Spleen (tissue), 11 donors: ENCODE measurements around the gene PODXL2. TPM values are rescaled to one million over a fixed set of nuclear protein-coding genes. Genes with fewer than 3 reads are reported as not detected.
A peak's percentile ranks its signal among the peaks of the same experiment; 100 is the strongest.

Experiments used
- DNase-seq: peaks from one replicate; pipeline ENCODE4 v3.0.0-alpha.2; 2020
- H3K27ac ChIP-seq, 8 donors: fragments of 200-600 bp; sonication (generic) in 7 of 8; 1 replicate in 4 of 8; 2 replicates in 4 of 8; pipeline versions ENCODE4 v1.5.0 to v1.8.0; 2016 to 2021; ENCODE audit warnings: inconsistent platforms in 4 of 8, mild to moderate bottlenecking in 4 of 8, moderate library complexity in 1 of 8
- H3K27me3 ChIP-seq, 7 donors: fragments of 200-600 bp; sonication (generic) in 6 of 7; replicated peaks in 1 of 7; 1 replicate in 4 of 7; 2 replicates in 3 of 7; pipeline versions ENCODE4 v1.5.0 to v1.8.0; 2016 to 2021; ENCODE audit warnings: inconsistent platforms in 3 of 7, mild to moderate bottlenecking in 1 of 7
- H3K36me3 ChIP-seq, 6 donors: fragments of 200-600 bp; sonication (generic) in 5 of 6; 1 replicate in 4 of 6; 2 replicates in 2 of 6; pipeline versions ENCODE4 v1.5.0 to v1.8.0; 2016 to 2021; ENCODE audit warnings: inconsistent platforms in 2 of 6
- H3K4me1 ChIP-seq, 6 donors: fragments of 200-600 bp; sonication (generic) in 5 of 6; 1 replicate in 3 of 6; 2 replicates in 3 of 6; pipeline versions ENCODE4 v1.5.0 to v1.8.0; 2016 to 2021; ENCODE audit warnings: inconsistent platforms in 3 of 6
- H3K4me3 ChIP-seq, 8 donors: fragments of 200-600 bp; sonication (generic) in 7 of 8; 1 replicate in 4 of 8; 2 replicates in 4 of 8; pipeline versions ENCODE4 v1.5.0 to v1.8.0; 2016 to 2021; ENCODE audit warnings: inconsistent platforms in 4 of 8, mild to moderate bottlenecking in 4 of 8, moderate library complexity in 2 of 8
- H3K9me3 ChIP-seq, 8 donors: fragments of 200-600 bp; sonication (generic) in 7 of 8; 1 replicate in 4 of 8; 2 replicates in 4 of 8; pipeline versions ENCODE4 v1.5.0 to v1.8.0; 2016 to 2021; ENCODE audit warnings: inconsistent platforms in 4 of 8
- CTCF ChIP-seq, 11 experiments: fragments of 200-600 bp in 7 of 11; fragments of 450-650 bp in 4 of 11; sonication (generic) in 4 of 11; IDR thresholded peaks in 8 of 11; conservative IDR thresholded peaks in 3 of 11; 1 replicate in 7 of 11; 2 replicates in 4 of 11; pipeline versions ENCODE4 v1.4.0 to v1.8.0; 2016 to 2021; ENCODE audit warnings: antibody characterized with exemption in 11 of 11, inconsistent platforms in 4 of 11, mild to moderate bottlenecking in 1 of 11
- POLR2A ChIP-seq, 3 donors: fragments of 450-650 bp; IDR thresholded peaks; one replicate each; pipeline ENCODE4 v1.5.1; 2017; ENCODE audit warnings: antibody characterized with exemption in 3 of 3, mild to moderate bottlenecking in 1 of 3
- POLR2AphosphoS5 ChIP-seq, 3 donors: sonication (generic); formaldehyde crosslinking; IDR thresholded peaks; one replicate each; pipeline ENCODE4 v1.5.1; 2017; ENCODE audit warnings: antibody characterized with exemption in 3 of 3
- WGBS, 5 donors: extraction: QIAGEN DNeasy Blood & Tissue Kit in 3 of 5; methylation state at CpG; one replicate each; pipeline versions ENCODE4 v1.1.5 to v1.1.7; 2013 to 2018; 5-methylcytosine and 5-hydroxymethylcytosine counted together
- intact Hi-C: fragments of 100-400 bp; cut with DNase I; formaldehyde crosslinking; loops from one replicate; pipeline ENCODE4 v1.15.0; 2023; ENCODE audit warnings: low total_unique reads
- polyA plus RNA-seq, 3 donors: library from polyadenylated mRNA; stranded (reverse); fragments of 200-250 nt; gene quantifications; one replicate each; pipeline ENCODE4 v1.2.1, GENCODE V29; 2013
- total RNA-seq, 7 donors: library from RNA; depleted of rRNA in 3 of 7; stranded (reverse); fragments of >200 nt in 3 of 7; fragmentation: NEBNext Ultra II Directional in 4 of 7; extraction: Animal tissue kit (Norgen Biotek cat#: 25700) in 4 of 7; gene quantifications; one replicate each; pipeline versions ENCODE4 v1.1.0 to v1.2.1, GENCODE V29; 2016 to 2021
- donor health status: healthy with polysubstance abuse.
- donor health status: DM: no; HTN: no; CAD: no; lungs with moderate emphysema.
- donor health status: DM: no; HTN: no; CAD: no.
- donor health status: Bipolar disorder and iron deficiency.
- donor health status: healthy.
- donor health status: DM: no; HTN: no; CAD: no.
- donor health status: DM: yes; HTN: yes; CAD: no.

Gene PODXL2
- total and polyA plus RNA-seq, 10 donors = 0.77 to 3.1 (median 2.4) TPM

DNA sequence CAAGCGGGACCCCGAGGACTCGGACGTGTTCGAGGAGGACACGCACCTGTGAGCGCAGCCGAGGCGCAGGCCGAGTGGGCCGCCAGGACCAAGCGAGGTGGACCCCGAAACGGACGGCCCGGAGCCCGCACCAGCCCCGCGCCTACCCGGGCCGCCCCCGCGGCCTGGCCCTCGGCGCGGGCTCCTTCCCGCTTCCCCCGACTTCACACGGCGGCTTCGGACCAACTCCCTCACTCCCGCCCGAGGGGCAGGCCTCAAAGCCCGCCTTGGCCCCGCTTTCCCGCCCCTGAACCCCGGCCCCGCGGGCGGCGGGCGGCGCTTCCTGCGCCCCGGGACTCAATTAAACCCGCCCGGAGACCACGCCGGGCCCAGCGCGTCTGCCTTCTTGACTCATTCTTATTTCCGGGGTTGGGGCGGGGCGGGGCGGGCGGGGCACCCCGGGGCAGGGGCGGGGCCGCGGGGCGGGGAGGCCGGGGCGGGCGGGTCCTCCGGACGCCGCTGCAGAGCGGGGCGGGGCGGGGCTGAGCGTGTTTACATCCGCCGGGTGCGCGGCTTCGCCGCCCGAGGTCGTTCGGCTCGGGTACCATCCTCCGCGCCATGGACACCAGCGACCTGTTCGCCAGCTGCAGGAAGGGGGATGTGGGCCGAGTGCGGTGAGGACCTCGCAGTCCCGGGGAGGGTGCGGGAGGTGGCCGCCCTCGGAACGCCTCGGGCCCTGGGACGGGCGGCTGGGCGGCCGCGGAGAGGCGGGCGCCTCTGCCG, 43.6 kb downstream of the PODXL2 start, which contains the start of gene ABTB1:
Gene ABTB1, plus strand, starts transcription at position 524 of the 762 bp plus-strand sequence. Its CDS starts 74 bp downstream, at position 598.
- peaks cover 0 to 34% (median 17%) of the 10 kb centered on the region in 6 donors for H3K36me3 ChIP-seq
- peak within 1 kb of the TSS; percentile 90 to 98 (median 95) for H3K27ac ChIP-seq
- peaks cover 13 to 64% (median 41%) of the 10 kb centered on the region in 6 donors for H3K4me1 ChIP-seq
- no peaks in the 10 kb centered on the region for H3K9me3 ChIP-seq
- 0 to 2% (median 0%) methylated on average over 36 to 102 of the region's 102 CpGs for WGBS, 5 donors
- DNase-seq = peak; percentile 99
- no peaks in the 10 kb centered on the region for H3K27me3 ChIP-seq
- TF ChIP-seq CTCF (IDR thresholded peaks at IDR 0.05 in 8 of 11, conservative IDR thresholded peaks at IDR 0.05 in 3 of 11) (peak in 1 of 11 experiments; percentile 19), POLR2AphosphoS5 (IDR thresholded peaks at IDR 0.05) (peak; percentile 88 to 93 (median 91)), POLR2A (IDR thresholded peaks at IDR 0.05) (peak in 2 of 3 donors; percentile 20 to 76)
- peak within 1 kb of the TSS; percentile 87 to 98 (median 94) for H3K4me3 ChIP-seq
- intact Hi-C loops = no loop called here

GRCh38 chr3:127673191-127674100, 44.5 kb downstream of the PODXL2 start:
- peak; percentile 95 for DNase-seq
- H3K4me3 ChIP-seq = peak overlapping the region; percentile 87 to 98 (median 94)
- 18 to 32% (median 22%) methylated on average over 36 to 51 of the region's 51 CpGs for WGBS, 5 donors
- peak overlapping the region; percentile 83 to 98 (median 95) for H3K27ac ChIP-seq
- no peaks in the 10 kb centered on the region for H3K27me3 ChIP-seq
- intact Hi-C loops = no loop called here
- H3K9me3 ChIP-seq = no peaks in the 10 kb centered on the region
- H3K4me1 ChIP-seq = peaks cover 13 to 72% (median 41%) of the 10 kb centered on the region in 6 donors
- H3K36me3 ChIP-seq = peaks cover 0 to 42% (median 22%) of the 10 kb centered on the region in 6 donors
- peak in 1 of 3 donors; percentile 5 for TF ChIP-seq POLR2AphosphoS5 (IDR thresholded peaks at IDR 0.05)
- no peak for TF ChIP-seq CTCF (IDR thresholded peaks at IDR 0.05 in 8 of 11, conservative IDR thresholded peaks at IDR 0.05 in 3 of 11)
- TF ChIP-seq POLR2A (IDR thresholded peaks at IDR 0.05) = no peak

- H3K36me3 ChIP-seq = peaks cover 0 to 50% (median 24%) of the 10 kb centered on the region in 6 donors
- TF ChIP-seq POLR2A (IDR thresholded peaks at IDR 0.05) = no peak
- TF ChIP-seq POLR2AphosphoS5 (IDR thresholded peaks at IDR 0.05) = peak in 1 of 3 donors; percentile 11
- H3K4me3 ChIP-seq = peak overlapping the region; percentile 87 to 98 (median 94)
- H3K27ac ChIP-seq = peak overlapping the region in 7 of 8 donors; percentile 90 to 98 (median 95)
- H3K4me1 ChIP-seq = peaks cover 13 to 80% (median 43%) of the 10 kb centered on the region in 6 donors
- peak; percentile 78 for DNase-seq
- no peaks in the 10 kb centered on the region for H3K27me3 ChIP-seq
- 78 to 83% (median 80%) methylated on average over 16 to 17 of the region's 17 CpGs for WGBS, 5 donors
- intact Hi-C loops = no loop called here
- no peaks in the 10 kb centered on the region for H3K9me3 ChIP-seq
Measured at GRCh38 chr3:127674101-127674721, 45.2 kb downstream of the PODXL2 start.

- intact Hi-C loops = no loop called here
- H3K27me3 ChIP-seq = no peaks in the 10 kb centered on the region
- H3K27ac ChIP-seq = peak overlapping the region in 2 of 8 donors; percentile 96
- no peaks in the 10 kb centered on the region for H3K9me3 ChIP-seq
- DNase-seq = peak; percentile 79
- H3K4me1 ChIP-seq = peaks cover 13 to 86% (median 43%) of the 10 kb centered on the region in 6 donors
- H3K4me3 ChIP-seq = peak overlapping the region in 4 of 8 donors; percentile 87 to 98 (median 96)
- peaks cover 0 to 56% (median 28%) of the 10 kb centered on the region in 6 donors for H3K36me3 ChIP-seq
- 87 to 94% (median 91%) methylated on average over 8 of the region's 8 CpGs for WGBS, 5 donors
- TF ChIP-seq CTCF (IDR thresholded peaks at IDR 0.05 in 8 of 11, conservative IDR thresholded peaks at IDR 0.05 in 3 of 11) = no peak
Measured at GRCh38 chr3:127674790-127675189, 45.8 kb downstream of the PODXL2 start.
